Kidney (tissue), 14 donors: ENCODE results near the gene INPP5D. TPM values are rescaled to one million over a fixed set of nuclear protein-coding genes. Genes with fewer than 3 reads are reported as not detected.
"Not testable (repeated sequence)": the region's sequence is repeated elsewhere in the genome, so short reads cannot be mapped to it uniquely, and the experiment has no call there.

Experiments
- DNase-seq, 5 donors: peaks; one replicate each; pipeline ENCODE4 v3.0.0-alpha.2; 2013 to 2020
- FAIRE-seq: peaks from 2 replicates; lab custom pipeline; 2012; peaks lifted over from hg19 to GRCh38; lab: Jason Lieb, UNC
- H3K27ac ChIP-seq, 2 donors: one replicate each; pipeline ENCODE4 v1.7.0; 2013; ENCODE audit warnings: low read depth in 2 of 2, low read length in 2 of 2, inconsistent platforms in 1 of 2
- H3K27me3 ChIP-seq: one replicate; pipeline ENCODE4 v1.7.1; 2013; ENCODE audit warnings: low read length, inconsistent platforms; ENCODE audit not compliant: control insufficient read depth, insufficient read depth
- H3K36me3 ChIP-seq, 3 donors: one replicate each; pipeline versions ENCODE4 v1.7.0 to v1.7.1; 2013; ENCODE audit warnings: low read length in 3 of 3, control low read depth in 1 of 3, inconsistent platforms in 1 of 3; ENCODE audit not compliant: insufficient read depth in 3 of 3, control insufficient read depth in 2 of 3
- H3K4me1 ChIP-seq, 3 donors: one replicate each; pipeline versions ENCODE4 v1.7.0 to v1.7.1; 2013; ENCODE audit warnings: low read length in 3 of 3, inconsistent platforms in 1 of 3, low read depth in 1 of 3; ENCODE audit not compliant: control insufficient read depth in 2 of 3, insufficient read depth in 2 of 3
- H3K4me3 ChIP-seq, 3 donors: one replicate each; pipeline versions ENCODE4 v1.7.0 to v1.8.1; 2013; ENCODE audit warnings: low read length in 3 of 3, control low read depth in 1 of 3, inconsistent platforms in 1 of 3
- H3K9ac ChIP-seq, 3 donors: one replicate each; pipeline versions ENCODE4 v1.7.0 to v1.7.1; 2013; ENCODE audit warnings: low read length in 3 of 3, control low read depth in 1 of 3, inconsistent platforms in 1 of 3
- H3K9me3 ChIP-seq, 3 donors: one replicate each; pipeline versions ENCODE4 v1.7.0 to v1.7.1; 2013; ENCODE audit warnings: low read length in 3 of 3, control low read depth in 1 of 3, inconsistent platforms in 1 of 3; ENCODE audit not compliant: control insufficient read depth in 2 of 3, insufficient read depth in 1 of 3
- intact Hi-C: fragments of 100-400 bp; cut with DNase I; formaldehyde crosslinking; loops from one replicate; pipeline ENCODE4 v1.11.1; 2022
- polyA plus RNA-seq: library from polyadenylated mRNA; stranded (reverse); fragments of 350-450 nt; fragmentation: Illumina TruSeq; extraction: RNeasy Lipid Tissue Mini Kit (QIAGEN cat#74804); gene quantifications from one replicate; pipeline ENCODE4 v1.2.3, GENCODE V29; 2014; ENCODE audit warnings: low read depth, low replicate concordance; ENCODE audit not compliant: insufficient read depth
- total RNA-seq: library from RNA; stranded (reverse); fragmentation: NEBNext Ultra II Directional; extraction: Animal tissue kit (Norgen Biotek cat#: 25700); gene quantifications from one replicate; pipeline ENCODE4 v1.2.1, GENCODE V29; 2021
- TF ChIP-seq, protein P1 (sequence below): IDR thresholded peaks from 3 replicates; pipeline ENCODE4 v1.5.1; 2012; ENCODE audit warnings: mild to moderate bottlenecking, moderate library complexity, borderline replicate concordance; ENCODE audit not compliant: insufficient read depth; ENCODE audit errors: extremely low read depth
- donor health status: control.
- donor health status: control.
- donor health status: control.
- donor health status: control.
- donor health status: control.
- donor health status: DM: yes; HTN: yes; CAD: no.
- donor health status: Normal renal cell carcinoma (clear cell type).

INPP5D gene
- total and polyA plus RNA-seq, 2 donors from 2014 or later: 2.6 to 29.6 TPM

DNA sequence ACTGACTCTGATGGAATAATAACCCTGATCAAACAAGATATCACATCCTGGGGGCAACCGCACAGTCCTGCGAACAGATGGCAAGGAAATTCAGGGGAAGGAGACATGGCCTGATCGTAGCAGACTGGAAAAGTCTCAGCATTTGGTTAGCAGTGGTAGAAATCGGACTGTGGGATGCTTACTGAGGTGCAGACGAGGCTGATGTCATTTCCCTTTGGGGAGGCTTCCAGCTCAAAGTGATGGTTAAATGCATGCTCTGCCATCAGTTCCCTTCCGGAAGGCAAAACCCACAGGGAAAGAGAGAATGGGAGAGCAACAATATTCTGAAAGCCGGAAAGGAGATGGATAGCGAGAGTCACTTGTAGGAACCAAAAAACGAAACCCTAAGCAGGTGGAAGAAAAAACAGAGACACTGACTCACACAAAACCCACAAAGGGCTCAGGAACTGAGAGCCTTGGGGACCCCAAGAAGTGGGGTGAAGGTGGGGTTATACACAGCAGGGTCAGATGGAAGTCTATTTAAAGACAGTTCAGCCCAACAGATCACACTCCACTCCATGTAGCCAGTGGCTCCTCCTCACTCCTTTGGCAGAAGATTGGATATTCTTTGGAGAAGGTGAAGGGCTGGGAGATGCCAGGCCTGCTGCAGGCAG is 93.1 kb downstream of the INPP5D start:
- DNase-seq (no peak), FAIRE-seq (no peak)
- no peaks in the 10 kb centered on the region for H3K4me1 ChIP-seq
- no peaks in the 10 kb centered on the region for H3K27me3 ChIP-seq
- H3K36me3 ChIP-seq: no peaks in the 10 kb centered on the region
- no peak overlapping the region for H3K4me3 ChIP-seq
- H3K9ac ChIP-seq: no peak overlapping the region
- H3K9me3 ChIP-seq: no peaks in the 10 kb centered on the region
- TF ChIP-seq, protein P1, sequence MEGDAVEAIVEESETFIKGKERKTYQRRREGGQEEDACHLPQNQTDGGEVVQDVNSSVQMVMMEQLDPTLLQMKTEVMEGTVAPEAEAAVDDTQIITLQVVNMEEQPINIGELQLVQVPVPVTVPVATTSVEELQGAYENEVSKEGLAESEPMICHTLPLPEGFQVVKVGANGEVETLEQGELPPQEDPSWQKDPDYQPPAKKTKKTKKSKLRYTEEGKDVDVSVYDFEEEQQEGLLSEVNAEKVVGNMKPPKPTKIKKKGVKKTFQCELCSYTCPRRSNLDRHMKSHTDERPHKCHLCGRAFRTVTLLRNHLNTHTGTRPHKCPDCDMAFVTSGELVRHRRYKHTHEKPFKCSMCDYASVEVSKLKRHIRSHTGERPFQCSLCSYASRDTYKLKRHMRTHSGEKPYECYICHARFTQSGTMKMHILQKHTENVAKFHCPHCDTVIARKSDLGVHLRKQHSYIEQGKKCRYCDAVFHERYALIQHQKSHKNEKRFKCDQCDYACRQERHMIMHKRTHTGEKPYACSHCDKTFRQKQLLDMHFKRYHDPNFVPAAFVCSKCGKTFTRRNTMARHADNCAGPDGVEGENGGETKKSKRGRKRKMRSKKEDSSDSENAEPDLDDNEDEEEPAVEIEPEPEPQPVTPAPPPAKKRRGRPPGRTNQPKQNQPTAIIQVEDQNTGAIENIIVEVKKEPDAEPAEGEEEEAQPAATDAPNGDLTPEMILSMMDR: no peak
- intact Hi-C loops: no loop called here
- H3K27ac ChIP-seq: no peak overlapping the region

DNA sequence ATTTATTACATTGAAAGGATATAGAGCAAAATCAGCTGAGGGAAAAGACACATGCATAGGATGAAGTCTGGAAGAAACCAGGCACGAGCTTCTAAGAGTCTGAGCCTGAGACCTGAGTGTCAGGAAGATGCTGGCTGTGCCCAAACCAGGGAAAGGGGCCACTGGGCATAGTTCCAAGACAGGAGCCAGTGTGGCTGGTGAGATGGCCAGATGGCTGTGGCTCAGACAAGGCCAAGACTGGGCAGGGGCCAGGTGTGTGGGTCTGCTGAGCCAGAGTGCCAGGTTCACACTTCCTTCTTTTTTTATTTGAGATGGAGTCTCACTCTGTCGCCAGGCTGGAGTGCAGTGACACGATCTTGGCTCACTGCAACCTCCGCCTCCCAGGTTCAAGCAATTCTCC is 95.9 kb downstream of the INPP5D start:
- Histone ChIP-seq H3K9ac (no peak overlapping the region), H3K27ac (no peak overlapping the region), H3K4me1 (no peaks in the 10 kb centered on the region), H3K36me3 (no peaks in the 10 kb centered on the region), H3K9me3 (no peaks in the 10 kb centered on the region), H3K27me3 (no peaks in the 10 kb centered on the region), H3K4me3 (no peak overlapping the region)
- FAIRE-seq (no peak), DNase-seq (no peak)
- TF ChIP-seq, protein P1: no peak
- intact Hi-C loops: no loop called here

- DNase-seq, H3K36me3 ChIP-seq, H3K9me3 ChIP-seq, H3K9ac ChIP-seq, H3K27ac ChIP-seq, FAIRE-seq, H3K4me3 ChIP-seq, H3K27me3 ChIP-seq, intact Hi-C loops, H3K4me1 ChIP-seq: not testable (repeated sequence)
Observed at GRCh38 chr2:233156461-233156860, 96.3 kb downstream of the INPP5D start.

GRCh38 chr2:233161730-233162129 is 101.6 kb downstream of the INPP5D start:
- no peak for FAIRE-seq
- Histone ChIP-seq H3K4me3 (no peak overlapping the region), H3K4me1 (peaks cover 0 to 3% (median 0%) of the 10 kb centered on the region in 3 donors), H3K27ac (no peak overlapping the region), H3K27me3 (no peaks in the 10 kb centered on the region), H3K36me3 (no peaks in the 10 kb centered on the region), H3K9ac (no peak overlapping the region), H3K9me3 (no peaks in the 10 kb centered on the region)
- no peak for DNase-seq
- TF ChIP-seq, protein P1: no peak
- intact Hi-C loops: no loop called here
